GM23338 (cell line): ENCODE results near the gene S100A5.

ENCODE experiments used
- CTCF ChIP-seq, 2 experiments: fragments of 200-600 bp in 1 of 2; sonication (generic) in 1 of 2; conservative IDR thresholded peaks; 2 replicates each; pipeline versions ENCODE4 v1.5.1 to v1.6.1; 2016 to 2017; ENCODE audit warnings: antibody characterized with exemption in 2 of 2, low read depth in 2 of 2, mild to moderate bottlenecking in 2 of 2, moderate library complexity in 1 of 2
- ETS1 ChIP-seq: IDR thresholded peaks from 2 replicates; pipeline ENCODE4 v1.6.1; 2016; ENCODE audit warnings: antibody characterized with exemption
- POLR2AphosphoS5 ChIP-seq: IDR thresholded peaks from 2 replicates; pipeline ENCODE4 v1.6.1; 2016; ENCODE audit warnings: antibody characterized with exemption, low read depth

GRCh38 chr1:153540394-153541361 lies at the start of gene S100A5:
- no peak for TF ChIP-seq CTCF (conservative IDR thresholded peaks at IDR 0.05; ENCODE audit: low read depth in 2 of 2)
- no peak for TF ChIP-seq ETS1
- TF ChIP-seq POLR2AphosphoS5, result no peak
